IPS DF 19.7 (cell line): ENCODE data around the gene ERBB2.
"Not testable (repeated sequence)": the region's sequence is repeated elsewhere in the genome, so short reads cannot be mapped to it uniquely, and the experiment has no call there.

ENCODE experiments used
- DNase-seq: peaks from one replicate; pipeline ENCODE4 v3.0.0-alpha.2; 2013; ENCODE audit warnings: low read depth, low spot score

ERBB2 gene

GRCh38 chr17:39703913-39704312 is 4.0 kb downstream of the ERBB2 start:
- no peak for DNase-seq

GRCh38 chr17:39704821-39705551 is 5.1 kb downstream of the ERBB2 start:
- no peak for DNase-seq

GRCh38 chr17:39705786-39706348 is 6.0 kb downstream of the ERBB2 start:
- DNase-seq: no peak

- DNase-seq: no peak
Observed at GRCh38 chr17:39706383-39706782, 6.5 kb downstream of the ERBB2 start.

GRCh38 chr17:39706921-39707337 is 7.1 kb downstream of the ERBB2 start:
- DNase-seq: no peak

GRCh38 chr17:39709319-39709997 is 9.6 kb downstream of the ERBB2 start:
- DNase-seq: no peak

GRCh38 chr17:39709998-39710964 is 10.4 kb downstream of the ERBB2 start:
- no peak for DNase-seq

- not testable (repeated sequence) for DNase-seq
Observed at GRCh38 chr17:39711071-39711470, 11.2 kb downstream of the ERBB2 start.

- DNase-seq: no peak
Observed at GRCh38 chr17:39711851-39712250, 12.0 kb downstream of the ERBB2 start.

GRCh38 chr17:39714234-39714633 is 14.4 kb downstream of the ERBB2 start:
- no peak for DNase-seq

- no peak for DNase-seq
Observed at GRCh38 chr17:39715375-39716072, 15.7 kb downstream of the ERBB2 start.

GRCh38 chr17:39716073-39716818 is 16.4 kb downstream of the ERBB2 start:
- DNase-seq: no peak

- no peak for DNase-seq
Observed at GRCh38 chr17:39716879-39717536, 17.1 kb downstream of the ERBB2 start.

GRCh38 chr17:39717660-39718059 is 17.8 kb downstream of the ERBB2 start:
- DNase-seq: no peak

- DNase-seq: no peak
Observed at GRCh38 chr17:39719563-39720355, 19.9 kb downstream of the ERBB2 start.

- no peak for DNase-seq
Observed at GRCh38 chr17:39722104-39722503, 22.2 kb downstream of the ERBB2 start.

GRCh38 chr17:39722965-39723848 is 23.3 kb downstream of the ERBB2 start:
- no peak for DNase-seq

- no peak for DNase-seq
Observed at GRCh38 chr17:39724731-39725130, 24.9 kb downstream of the ERBB2 start.
